Fibroblast of the aortic adventitia (primary cell): ENCODE data around the gene GGT7. TPM values are rescaled to one million over a fixed set of nuclear protein-coding genes. Genes with fewer than 3 reads are reported as not detected.

Source experiments
- DNase-seq: peaks from one replicate; pipeline ENCODE4 v3.0.0-alpha.2; 2010; ENCODE audit warnings: low read depth
- H3K4me3 ChIP-seq: 2 replicates; pipeline ENCODE4 v1.5.1; 2011; ENCODE audit warnings: low read depth, mild to moderate bottlenecking, control low read depth, low read length, moderate library complexity
- total RNA-seq: library from RNA; depleted of rRNA; stranded (reverse); fragments of >200 nt; gene quantifications from 2 replicates; pipeline ENCODE4 v1.2.3, GENCODE V29; 2012; ENCODE audit warnings: low replicate concordance
- TF ChIP-seq, protein P1 (sequence below): IDR thresholded peaks from 2 replicates; pipeline ENCODE4 v1.5.1; 2011; ENCODE audit warnings: mild to moderate bottlenecking, low read length, control low read depth, inconsistent platforms; ENCODE audit not compliant: insufficient read depth

Gene GGT7
- total RNA-seq: 5.2 and 6.5 TPM in 2 replicates

GRCh38 chr20:34872622-34873224 lies at the start of gene GGT7:
Gene GGT7 (minus strand): TSS chr20:34872856. CDS start chr20:34872815, 41 bp downstream.
- TF ChIP-seq, protein P1, sequence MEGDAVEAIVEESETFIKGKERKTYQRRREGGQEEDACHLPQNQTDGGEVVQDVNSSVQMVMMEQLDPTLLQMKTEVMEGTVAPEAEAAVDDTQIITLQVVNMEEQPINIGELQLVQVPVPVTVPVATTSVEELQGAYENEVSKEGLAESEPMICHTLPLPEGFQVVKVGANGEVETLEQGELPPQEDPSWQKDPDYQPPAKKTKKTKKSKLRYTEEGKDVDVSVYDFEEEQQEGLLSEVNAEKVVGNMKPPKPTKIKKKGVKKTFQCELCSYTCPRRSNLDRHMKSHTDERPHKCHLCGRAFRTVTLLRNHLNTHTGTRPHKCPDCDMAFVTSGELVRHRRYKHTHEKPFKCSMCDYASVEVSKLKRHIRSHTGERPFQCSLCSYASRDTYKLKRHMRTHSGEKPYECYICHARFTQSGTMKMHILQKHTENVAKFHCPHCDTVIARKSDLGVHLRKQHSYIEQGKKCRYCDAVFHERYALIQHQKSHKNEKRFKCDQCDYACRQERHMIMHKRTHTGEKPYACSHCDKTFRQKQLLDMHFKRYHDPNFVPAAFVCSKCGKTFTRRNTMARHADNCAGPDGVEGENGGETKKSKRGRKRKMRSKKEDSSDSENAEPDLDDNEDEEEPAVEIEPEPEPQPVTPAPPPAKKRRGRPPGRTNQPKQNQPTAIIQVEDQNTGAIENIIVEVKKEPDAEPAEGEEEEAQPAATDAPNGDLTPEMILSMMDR: peak; percentile 56
- peak; percentile 53 for DNase-seq
- peak within 1 kb of the TSS; percentile 88 for H3K4me3 ChIP-seq

DNA sequence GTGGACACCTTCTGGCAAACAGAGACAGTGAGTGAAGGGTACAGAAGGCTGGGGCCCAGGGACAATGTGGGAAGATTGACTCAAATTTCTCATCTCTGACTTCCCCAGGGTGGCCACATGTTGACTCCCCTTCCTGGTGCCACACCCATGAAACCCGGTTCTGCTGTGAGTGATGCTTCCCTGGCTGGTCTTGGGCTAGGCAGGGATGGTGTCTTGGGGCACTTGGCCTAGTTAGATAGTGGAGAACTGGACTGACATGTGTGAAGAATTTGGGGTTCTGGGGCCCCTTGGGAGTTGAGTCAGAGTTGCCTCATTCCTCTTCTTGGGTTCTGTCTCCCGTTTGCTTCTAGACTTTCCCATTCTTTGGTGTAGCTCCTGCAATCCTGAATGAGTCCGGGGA lies 48.8 kb upstream of the GGT7 start:
- TF ChIP-seq, protein P1: no peak
- no peak overlapping the region for H3K4me3 ChIP-seq
- DNase-seq: no peak

DNA sequence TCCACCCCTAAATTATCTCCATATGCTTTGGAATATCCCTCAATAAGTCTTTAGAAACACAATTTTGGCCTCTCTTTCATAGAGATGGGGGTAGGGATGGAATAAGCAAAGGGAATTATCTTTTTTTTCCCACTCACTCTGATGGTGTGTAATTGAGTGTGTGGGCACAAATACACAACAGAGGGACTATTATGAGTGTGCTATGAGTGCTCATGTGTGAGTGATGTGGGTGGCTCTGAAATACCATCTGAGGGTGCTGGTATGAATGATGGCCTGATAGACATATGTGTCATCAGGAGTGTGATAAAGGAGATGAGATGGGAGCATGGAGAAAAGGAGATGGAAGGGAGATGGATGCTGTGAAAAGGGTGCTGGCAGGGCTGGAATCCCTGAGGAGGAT lies 47.4 kb upstream of the GGT7 start:
- TF ChIP-seq, protein P1: no peak
- no peak for DNase-seq
- no peak overlapping the region for H3K4me3 ChIP-seq

GRCh38 chr20:34916774-34917354 lies 44.2 kb upstream of the GGT7 start:
- DNase-seq: no peak
- H3K4me3 ChIP-seq: no peak overlapping the region
- TF ChIP-seq, protein P1: no peak

- peak; percentile 9 for DNase-seq
- no peak overlapping the region for H3K4me3 ChIP-seq
- TF ChIP-seq, protein P1: no peak
Measured at GRCh38 chr20:34915749-34916455, 43.2 kb upstream of the GGT7 start.

DNA sequence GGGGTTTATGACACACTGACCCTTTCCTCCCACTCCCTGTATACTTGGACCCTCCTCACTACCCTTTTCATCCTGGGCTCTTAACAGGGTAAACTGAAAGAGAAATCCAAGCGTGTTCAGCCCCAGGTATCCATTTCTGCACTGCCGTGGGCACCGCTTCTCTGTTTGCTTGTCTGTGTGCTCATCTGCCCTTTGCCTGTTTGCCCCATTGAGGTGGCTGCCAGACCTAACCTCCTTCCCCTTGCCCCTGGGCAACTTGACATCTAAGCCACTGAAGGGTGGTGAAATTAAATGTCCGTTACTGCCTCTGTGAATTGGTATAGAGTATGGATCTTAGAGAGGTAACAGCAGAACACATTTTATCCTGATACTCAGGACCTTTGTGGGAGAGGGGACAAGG lies 42.5 kb upstream of the GGT7 start:
- TF ChIP-seq, protein P1: no peak

More for the DNA sequence above, 42.5 kb upstream of the GGT7 start:
- H3K4me3 ChIP-seq: no peak overlapping the region
- no peak for DNase-seq
